ENCODE data around the gene ZSCAN20.

Gene ZSCAN20

GRCh38 chr1:33468967-33469366 is 3.5 kb upstream of the ZSCAN20 start:
- Histone ChIP-seq H3K4me3 (ENCODE audit: insufficient read depth, low read length, poor library complexity, severe bottlenecking) (no peak overlapping the region), H3K36me3 (ENCODE audit: low read length) (no peaks in the 10 kb centered on the region), H3K9ac (ENCODE audit: low read length) (no peak overlapping the region), H3F3A (ENCODE audit: insufficient read depth) (no peaks in the 10 kb centered on the region), H2AFZ (ENCODE audit: low read depth, low read length, severe bottlenecking) (no peak overlapping the region), H3K27me3 (ENCODE audit: low read length) (no peaks in the 10 kb centered on the region), H3K9me3 (ENCODE audit: insufficient read depth, low read length) (no peaks in the 10 kb centered on the region), H3K27ac (ENCODE audit: low read depth, low read length) (no peak overlapping the region), H3K9me2 (replicated peaks; ENCODE audit: insufficient read depth, low read length) (no peaks in the 10 kb centered on the region), H3K4me2 (ENCODE audit: low read depth, low read length, poor library complexity, severe bottlenecking) (no peak overlapping the region), H3K79me2 (ENCODE audit: insufficient read depth, low read length) (no peaks in the 10 kb centered on the region; the same call in 1 of the 2 replicates), H4K20me1 (ENCODE audit: low read depth, low read length) (no peaks in the 10 kb centered on the region)
- TF ChIP-seq EZH2phosphoT487 (conservative IDR thresholded peaks at IDR 0.05; ENCODE audit: low read length) (no peak), CTCF (IDR thresholded peaks at IDR 0.05; ENCODE audit: insufficient read depth, low read length, poor library complexity, severe bottlenecking) (no peak)

GRCh38 chr1:33469691-33470090 is 2.8 kb upstream of the ZSCAN20 start:
- H2AFZ ChIP-seq (ENCODE audit: low read depth, low read length, severe bottlenecking), result no peak overlapping the region
- no peaks in the 10 kb centered on the region for H3K9me2 ChIP-seq (replicated peaks; ENCODE audit: insufficient read depth, low read length)
- H4K20me1 ChIP-seq (ENCODE audit: low read depth, low read length), result no peaks in the 10 kb centered on the region
- H3F3A ChIP-seq (ENCODE audit: insufficient read depth), result no peaks in the 10 kb centered on the region
- H3K4me2 ChIP-seq (ENCODE audit: low read depth, low read length, poor library complexity, severe bottlenecking), result no peak overlapping the region
- no peaks in the 10 kb centered on the region; the same call in 1 of the 2 replicates for H3K79me2 ChIP-seq (ENCODE audit: insufficient read depth, low read length)
- H3K27me3 ChIP-seq (ENCODE audit: low read length), result no peaks in the 10 kb centered on the region
- H3K4me3 ChIP-seq (ENCODE audit: insufficient read depth, low read length, poor library complexity, severe bottlenecking), result no peak overlapping the region
- no peak overlapping the region for H3K27ac ChIP-seq (ENCODE audit: low read depth, low read length)
- H3K9ac ChIP-seq (ENCODE audit: low read length), result no peak overlapping the region
- no peaks in the 10 kb centered on the region for H3K9me3 ChIP-seq (ENCODE audit: insufficient read depth, low read length)
- TF ChIP-seq CTCF (IDR thresholded peaks at IDR 0.05; ENCODE audit: insufficient read depth, low read length, poor library complexity, severe bottlenecking) (no peak), EZH2phosphoT487 (conservative IDR thresholded peaks at IDR 0.05; ENCODE audit: low read length) (no peak)
- H3K36me3 ChIP-seq (ENCODE audit: low read length), result no peaks in the 10 kb centered on the region

- H3K27ac ChIP-seq (ENCODE audit: low read depth, low read length), result no peak overlapping the region
- no peaks in the 10 kb centered on the region for H3K9me3 ChIP-seq (ENCODE audit: insufficient read depth, low read length)
- H3K27me3 ChIP-seq (ENCODE audit: low read length), result no peaks in the 10 kb centered on the region
- TF ChIP-seq EZH2phosphoT487 (conservative IDR thresholded peaks at IDR 0.05; ENCODE audit: low read length) (no peak), CTCF (IDR thresholded peaks at IDR 0.05; ENCODE audit: insufficient read depth, low read length, poor library complexity, severe bottlenecking) (peak; percentile 73)
- H3K9ac ChIP-seq (ENCODE audit: low read length), result no peak overlapping the region
- no peak overlapping the region for H3K4me3 ChIP-seq (ENCODE audit: insufficient read depth, low read length, poor library complexity, severe bottlenecking)
- H3F3A ChIP-seq (ENCODE audit: insufficient read depth), result no peaks in the 10 kb centered on the region
- no peaks in the 10 kb centered on the region; the same call in 1 of the 2 replicates for H3K79me2 ChIP-seq (ENCODE audit: insufficient read depth, low read length)
- H4K20me1 ChIP-seq (ENCODE audit: low read depth, low read length), result no peaks in the 10 kb centered on the region
- no peaks in the 10 kb centered on the region for H3K36me3 ChIP-seq (ENCODE audit: low read length)
- H3K4me2 ChIP-seq (ENCODE audit: low read depth, low read length, poor library complexity, severe bottlenecking), result no peak overlapping the region
- H2AFZ ChIP-seq (ENCODE audit: low read depth, low read length, severe bottlenecking), result peak overlapping the region; percentile 84
- no peaks in the 10 kb centered on the region for H3K9me2 ChIP-seq (replicated peaks; ENCODE audit: insufficient read depth, low read length)
These were observed 1.9 kb upstream of the ZSCAN20 start for GRCh38 chr1:33470495-33471012.

All from SU-DHL-6 (cell line).